GM18499 (cell line): ENCODE results near the gene ITM2C.

Experiments
- ATAC-seq: cut with Tn5 transposase; IDR thresholded peaks from one replicate; pipeline ENCODE4 v1.9.1; 2021; ENCODE audit warnings: moderate number of reproducible peaks; ENCODE audit not compliant: insufficient read depth, unreplicated experiment

ITM2C gene

GRCh38 chr2:230871361-230872150 lies 6.8 kb downstream of the ITM2C start:
- no peak for ATAC-seq

DNA sequence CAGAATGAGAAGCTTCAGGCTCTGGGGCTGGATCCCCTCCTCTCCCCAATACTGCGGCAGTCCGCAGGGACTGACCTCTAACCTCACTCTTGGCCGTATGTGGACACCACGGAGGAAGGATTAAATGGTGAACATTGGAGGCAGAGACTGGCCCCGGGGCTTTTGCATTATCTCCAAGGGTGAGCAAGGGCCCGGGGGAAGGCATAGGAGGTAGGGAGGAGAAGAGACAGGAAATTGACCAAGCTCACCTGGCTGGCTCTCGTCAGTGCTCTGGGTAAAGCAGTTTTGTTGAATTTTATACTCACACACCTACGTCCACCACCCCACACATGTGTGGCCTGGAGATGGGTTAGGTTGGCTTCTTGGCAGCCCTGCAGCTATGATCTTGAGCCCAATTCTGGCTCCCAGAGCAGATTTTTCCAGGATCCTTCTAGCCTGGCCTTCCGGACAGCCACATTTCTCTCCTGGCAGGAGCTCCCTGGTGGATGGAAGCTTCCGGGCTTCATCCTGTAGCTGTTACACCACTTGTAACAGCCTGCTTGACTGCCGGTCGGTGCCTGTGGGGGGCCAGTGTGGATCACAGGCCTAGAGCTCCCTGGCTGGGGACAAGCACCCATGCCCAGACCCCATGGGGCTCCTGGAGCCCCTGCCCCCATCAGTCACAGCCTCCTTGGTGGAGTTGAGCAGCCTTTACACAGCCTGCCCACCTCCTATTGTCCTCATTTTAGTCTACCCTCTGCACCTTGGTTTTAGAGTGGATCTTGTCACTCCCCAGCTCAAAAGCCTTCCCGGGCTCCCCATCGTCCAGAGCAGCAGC lies 7.6 kb downstream of the ITM2C start:
- no peak for ATAC-seq

- peak; percentile 53 for ATAC-seq
These were observed 8.4 kb downstream of the ITM2C start for GRCh38 chr2:230872968-230873660.

DNA sequence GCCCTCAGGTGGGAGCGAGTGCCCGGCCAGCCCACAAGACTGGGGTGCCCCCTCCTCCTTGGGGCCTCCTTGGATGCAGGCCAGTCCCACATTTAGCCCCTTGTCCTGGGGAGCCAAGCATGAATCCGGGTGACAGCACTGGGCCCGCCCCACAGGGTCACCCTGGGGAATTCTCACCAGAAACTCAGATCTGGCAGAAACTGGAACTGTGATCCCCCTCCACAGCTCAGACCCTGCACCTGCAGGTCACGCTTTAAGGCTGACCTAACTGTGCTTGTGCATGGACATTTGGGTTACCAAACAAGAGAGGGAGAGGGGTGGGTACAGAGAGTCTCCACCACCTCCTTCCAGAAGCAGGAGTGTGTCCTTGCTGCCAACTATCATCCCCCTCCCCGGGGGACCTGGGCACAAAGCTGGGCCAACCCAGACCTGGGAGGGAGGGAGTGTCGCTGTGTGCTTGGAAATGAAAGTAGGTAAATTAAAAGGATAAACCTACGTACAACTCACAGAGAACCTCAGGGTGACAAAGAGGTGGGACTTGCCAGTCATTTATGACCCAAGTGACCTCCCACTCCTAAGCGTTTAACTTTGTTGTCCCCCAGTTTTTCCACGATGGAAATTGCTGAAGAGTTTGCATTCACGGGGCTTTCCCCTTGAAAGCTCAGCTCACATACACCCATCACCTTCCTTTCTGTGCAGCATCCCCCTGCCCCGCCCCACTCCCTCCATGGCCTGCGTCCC lies 9.1 kb downstream of the ITM2C start:
- ATAC-seq, result peak; percentile 61

GRCh38 chr2:230874456-230874855 lies 9.7 kb downstream of the ITM2C start:
- no peak for ATAC-seq

DNA sequence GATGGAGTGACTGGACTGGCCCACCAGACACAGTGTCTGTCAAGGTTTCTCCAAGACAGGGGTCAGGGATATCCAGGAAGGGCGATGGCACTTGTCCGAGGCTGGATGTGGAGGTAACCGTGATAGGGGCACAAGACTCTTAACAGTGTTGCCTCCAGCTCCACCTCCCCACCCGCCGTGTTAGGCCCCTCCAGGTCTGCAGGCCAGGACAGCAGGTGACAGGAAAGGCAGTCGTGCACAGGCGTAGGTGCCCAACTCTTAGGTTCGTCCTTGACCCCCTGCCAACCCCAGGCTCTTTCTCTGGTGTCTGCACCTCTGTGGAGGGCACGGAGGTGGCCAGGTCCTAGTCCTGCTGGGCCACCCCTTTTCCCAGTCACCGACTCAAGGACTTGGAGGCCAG lies 10.1 kb downstream of the ITM2C start:
- no peak for ATAC-seq

DNA sequence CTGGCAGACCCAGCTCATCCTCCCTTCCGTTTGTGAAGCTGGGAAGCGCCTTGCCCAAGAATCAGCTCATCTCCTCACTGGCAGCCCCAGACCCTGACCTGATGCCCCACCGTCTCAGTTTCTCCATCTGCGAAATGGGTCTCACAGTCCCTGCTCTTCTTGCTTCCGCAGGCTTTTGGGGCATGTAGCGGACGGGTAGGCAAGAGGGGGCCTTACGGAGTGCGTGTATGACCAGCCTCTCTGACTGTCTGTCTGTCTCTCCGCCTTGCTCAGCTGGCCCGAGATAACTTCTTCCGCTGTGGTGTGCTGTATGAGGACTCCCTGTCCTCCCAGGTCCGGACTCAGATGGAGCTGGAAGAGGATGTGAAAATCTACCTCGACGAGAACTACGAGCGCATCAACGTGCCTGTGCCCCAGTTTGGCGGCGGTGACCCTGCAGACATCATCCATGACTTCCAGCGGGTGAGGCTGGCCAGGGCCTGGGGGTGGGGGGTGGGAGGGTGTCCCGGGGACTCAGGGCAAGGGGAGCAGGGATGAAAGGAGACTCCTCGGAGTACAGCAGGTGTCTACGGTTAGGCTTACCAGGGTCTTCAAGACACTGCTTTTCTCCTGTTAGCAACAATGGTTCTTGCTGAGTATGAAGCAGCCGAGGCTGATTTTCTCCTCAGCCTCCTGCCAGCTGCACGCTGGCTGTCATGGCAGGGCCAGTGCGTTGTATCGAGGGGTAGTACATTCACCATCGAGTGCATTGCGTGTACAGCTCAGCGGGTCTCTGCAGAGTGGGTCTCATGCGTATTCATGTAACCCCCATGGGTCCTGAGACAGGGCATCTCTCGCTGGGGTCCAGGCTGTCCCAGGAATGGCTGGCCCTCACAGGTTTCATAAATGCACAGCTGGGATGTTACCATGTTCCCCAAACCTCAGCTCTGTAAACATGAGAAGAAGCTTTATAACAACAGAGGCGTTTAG lies 10.9 kb downstream of the ITM2C start:
- no peak for ATAC-seq

DNA sequence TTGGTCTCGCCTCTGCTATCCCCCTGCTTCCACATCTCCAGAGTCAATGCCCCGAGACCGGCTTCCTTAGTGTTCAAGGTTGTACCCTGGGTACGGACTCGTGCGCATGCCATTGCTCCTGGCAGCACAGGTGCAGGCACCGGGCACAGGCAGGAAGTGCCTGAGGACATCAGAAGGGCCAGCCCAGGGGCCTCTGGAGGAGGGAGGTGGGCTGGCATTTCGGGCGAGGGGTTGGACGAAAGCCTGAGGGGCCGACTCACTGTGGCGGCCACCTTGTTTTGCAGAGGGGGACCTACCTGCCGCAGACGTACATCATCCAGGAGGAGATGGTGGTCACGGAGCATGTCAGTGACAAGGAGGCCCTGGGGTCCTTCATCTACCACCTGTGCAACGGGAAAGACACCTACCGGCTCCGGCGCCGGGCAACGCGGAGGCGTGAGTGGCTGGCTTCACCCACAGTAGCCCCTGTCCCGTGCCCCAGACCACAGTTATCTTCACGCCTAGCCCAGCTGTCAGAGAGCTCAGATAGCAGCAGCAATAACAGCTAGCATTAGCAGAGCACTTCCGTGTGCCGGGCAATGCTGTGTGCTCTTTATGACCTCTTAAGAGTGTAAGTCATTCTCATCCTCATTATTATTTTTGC lies 12.5 kb downstream of the ITM2C start:
- ATAC-seq, result no peak

GRCh38 chr2:230877759-230878598 lies 13.2 kb downstream of the ITM2C start:
- ATAC-seq, result no peak

GRCh38 chr2:230878599-230879188 lies 14.0 kb downstream of the ITM2C start:
- ATAC-seq, result no peak

- no peak for ATAC-seq
These were observed 14.6 kb downstream of the ITM2C start for GRCh38 chr2:230879271-230879882.

- ATAC-seq, result no peak
These were observed 15.1 kb downstream of the ITM2C start for GRCh38 chr2:230879891-230880290.

DNA sequence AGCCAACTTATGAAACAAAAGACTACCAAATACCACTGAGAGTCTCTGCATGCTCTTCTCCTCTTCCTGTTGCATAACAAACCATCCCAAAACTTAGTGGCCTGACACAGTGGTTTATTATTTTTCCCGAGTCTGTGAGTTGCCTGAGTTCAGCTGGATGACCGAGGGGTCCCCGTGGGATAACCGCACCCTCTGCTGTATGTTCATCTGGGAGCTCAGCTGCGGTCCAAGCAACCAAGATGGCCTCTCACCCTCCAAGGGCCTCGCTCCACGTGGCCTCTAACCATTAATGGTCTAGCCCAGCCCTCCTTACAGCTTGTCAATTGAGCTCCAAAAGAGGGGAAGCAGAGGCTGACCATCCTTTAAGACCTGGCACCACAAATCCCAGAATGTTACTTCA lies 17.1 kb downstream of the ITM2C start:
- no peak for ATAC-seq

DNA sequence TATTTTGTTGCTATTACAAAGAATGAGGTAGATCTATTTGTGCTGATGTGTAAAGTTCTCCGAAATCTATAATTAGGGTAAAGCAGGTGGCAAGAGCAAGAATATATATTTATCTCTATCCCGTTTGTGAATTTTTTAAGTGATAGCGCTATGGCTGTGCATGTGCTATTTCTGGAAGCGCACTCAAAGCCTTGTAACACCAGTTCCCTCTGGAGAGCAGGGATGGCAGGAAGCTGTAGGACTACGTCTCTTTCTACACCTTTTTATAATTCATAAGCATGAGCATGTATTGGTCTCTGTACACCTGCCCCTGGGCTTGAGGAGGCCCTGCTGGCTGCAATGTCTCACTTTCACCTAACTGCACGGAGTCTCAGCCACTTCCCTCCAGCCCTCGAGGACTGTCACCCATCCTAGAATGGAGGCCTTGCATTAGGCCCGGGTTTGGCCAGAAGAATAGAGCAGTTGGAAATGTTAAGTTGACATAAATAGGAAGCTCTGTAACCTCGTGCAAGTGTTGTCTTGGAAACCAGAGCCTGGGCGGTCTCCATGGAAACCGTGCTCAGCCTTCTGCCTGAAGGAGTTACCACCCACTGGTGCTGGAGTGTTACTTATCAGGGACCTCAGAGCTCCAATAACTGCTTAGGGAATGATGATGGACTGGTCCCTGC lies 20.9 kb downstream of the ITM2C start:
- no peak for ATAC-seq

- no peak for ATAC-seq
These were observed 21.5 kb downstream of the ITM2C start for GRCh38 chr2:230886206-230886605.

- ATAC-seq, result no peak
These were observed 21.9 kb downstream of the ITM2C start for GRCh38 chr2:230886671-230887071.

DNA sequence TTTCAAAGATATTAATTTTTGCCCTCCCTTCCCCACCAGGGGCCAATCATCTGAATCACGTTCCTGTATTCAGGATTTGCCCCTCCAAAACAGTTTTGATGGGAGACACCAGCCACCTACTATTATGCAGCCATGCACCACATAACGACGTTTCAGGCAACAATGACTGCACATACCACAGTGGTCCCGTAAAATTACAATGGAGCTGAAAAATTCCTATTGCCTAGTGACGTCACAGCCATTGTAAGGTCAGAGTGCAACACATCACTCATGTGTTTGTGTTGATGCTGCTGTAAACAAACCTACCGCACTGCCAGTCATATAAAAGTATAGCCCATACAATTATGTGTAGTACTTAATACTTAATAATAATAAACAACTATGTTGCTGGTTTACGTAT lies 22.6 kb downstream of the ITM2C start:
- ATAC-seq, result no peak
